HepG2 (cell line): ENCODE measurements around the gene VAC14. TPM values are rescaled to one million over a fixed set of nuclear protein-coding genes. Genes with fewer than 3 reads are reported as not detected.

Experiments used
- ADNP ChIP-seq: sonication (generic); formaldehyde crosslinking; IDR thresholded peaks from 2 replicates; pipeline ENCODE4 v1.4.0; 2020; ENCODE audit warnings: missing genetic modification reagents
- ATF3 ChIP-seq: sonication (generic); formaldehyde crosslinking; IDR thresholded peaks from 2 replicates; pipeline ENCODE4 v1.4.0; 2020; ENCODE audit warnings: missing genetic modification reagents
- CEBPZ ChIP-seq: IDR thresholded peaks from 2 replicates; pipeline ENCODE4 v1.6.1; 2012; ENCODE audit warnings: low read length, improper control_type of control experiment
- HOMEZ ChIP-seq: IDR thresholded peaks from 2 replicates; pipeline ENCODE4 v1.6.1; 2016; ENCODE audit warnings: low read depth
- ISX ChIP-seq: sonication (generic); formaldehyde crosslinking; conservative IDR thresholded peaks from 2 replicates; pipeline ENCODE4 v1.5.0; 2020; ENCODE audit warnings: missing genetic modification reagents
- MIXL1 ChIP-seq: IDR thresholded peaks from 2 replicates; pipeline ENCODE4 v1.6.1; 2016
- PHF21A ChIP-seq: sonication (generic); formaldehyde crosslinking; IDR thresholded peaks from 2 replicates; pipeline ENCODE4 v1.5.0; 2020; ENCODE audit warnings: mild to moderate bottlenecking, missing genetic modification reagents
- SIN3A ChIP-seq: IDR thresholded peaks from 2 replicates; pipeline ENCODE4 v1.6.1; 2011; ENCODE audit warnings: low read depth, mild to moderate bottlenecking, control low read depth, low read length, borderline replicate concordance
- THAP11 ChIP-seq: IDR thresholded peaks from 2 replicates; pipeline ENCODE4 v1.6.1; 2016; ENCODE audit warnings: missing biosample characterization, missing genetic modification reagents
- THYN1 ChIP-seq: sonication (generic); formaldehyde crosslinking; IDR thresholded peaks from 2 replicates; pipeline ENCODE4 v1.8.1; 2023; ENCODE audit warnings: low read depth, mild to moderate bottlenecking, moderate library complexity, missing genetic modification reagents, borderline replicate concordance
- UBTF ChIP-seq: sonication (generic); formaldehyde crosslinking; IDR thresholded peaks from 2 replicates; pipeline ENCODE4 v1.4.0; 2020; ENCODE audit warnings: mild to moderate bottlenecking, missing genetic modification reagents
- ZNF12 ChIP-seq: sonication (generic); formaldehyde crosslinking; IDR thresholded peaks from 2 replicates; pipeline ENCODE4 v1.5.0; 2020; ENCODE audit warnings: missing genetic modification reagents
- ZNF136 ChIP-seq: sonication (generic); formaldehyde crosslinking; IDR thresholded peaks from 2 replicates; pipeline ENCODE4 v1.8.1; 2022; ENCODE audit warnings: low read depth, mild to moderate bottlenecking, moderate library complexity, missing genetic modification reagents
- ZNF33A ChIP-seq: sonication (generic); formaldehyde crosslinking; IDR thresholded peaks from 2 replicates; pipeline ENCODE4 v1.5.1; 2020; ENCODE audit warnings: missing genetic modification reagents, mild to moderate bottlenecking, moderate library complexity, borderline replicate concordance
- ZNF788 ChIP-seq: sonication (generic); formaldehyde crosslinking; IDR thresholded peaks from 2 replicates; pipeline ENCODE4 v1.5.0; 2020; ENCODE audit warnings: mild to moderate bottlenecking, missing genetic modification reagents, borderline replicate concordance
- polyA plus RNA-seq, 8 experiments: library from polyadenylated mRNA; depleted of rRNA in 3 of 8; stranded (reverse) in 7 of 8; unstranded in 1 of 8; fragments of >200 nt; fragmentation: Illumina TruSeq in 4 of 8; extraction: Trizol in 4 of 8; gene quantifications; 2 replicates each; pipeline versions ENCODE4 v1.2.1 to v1.2.3, GENCODE V29; 2011 to 2016; ENCODE audit warnings: low read depth in 4 of 8, missing spikeins in 1 of 8, mixed read lengths in 1 of 8; ENCODE audit not compliant: insufficient read depth in 1 of 8
- total RNA-seq, 5 experiments: library from RNA; depleted of rRNA; stranded (reverse); fragments of >200 nt; fragmentation: Illumina TruSeq; extraction: Trizol; gene quantifications; 2 replicates each; pipeline ENCODE4 v1.2.3, GENCODE V29; 2016; ENCODE audit warnings: low read depth in 1 of 5
- TF ChIP-seq, protein P1 (sequence below): sonication (generic); formaldehyde crosslinking; conservative IDR thresholded peaks from 2 replicates; pipeline ENCODE4 v1.4.0; 2020; ENCODE audit warnings: missing genetic modification reagents
- TF ChIP-seq, protein P2 (sequence below): sonication (generic); formaldehyde crosslinking; IDR thresholded peaks from 2 replicates; pipeline ENCODE4 v1.5.1; 2020; ENCODE audit warnings: missing genetic modification reagents, mild to moderate bottlenecking, borderline replicate concordance
- TF ChIP-seq, protein P3 (sequence below): fragments of 450-650 bp; IDR thresholded peaks from 2 replicates; pipeline ENCODE4 v1.6.1; 2017
- TF ChIP-seq, protein P4 (sequence below): sonication (generic); formaldehyde crosslinking; IDR thresholded peaks from 2 replicates; pipeline ENCODE4 v1.8.1; 2023; ENCODE audit warnings: mild to moderate bottlenecking, missing genetic modification reagents, borderline replicate concordance

Gene VAC14
- total and polyA plus RNA-seq, 2 of the 13 experiments (the other 11 are each of a cell fraction or from before 2014, with no cell fraction given), result 23.5 to 24.6 TPM

- no peak for TF ChIP-seq HOMEZ
- no peak for TF ChIP-seq ZNF33A (CRISPR knock-in tag)
- TF ChIP-seq, protein P1, sequence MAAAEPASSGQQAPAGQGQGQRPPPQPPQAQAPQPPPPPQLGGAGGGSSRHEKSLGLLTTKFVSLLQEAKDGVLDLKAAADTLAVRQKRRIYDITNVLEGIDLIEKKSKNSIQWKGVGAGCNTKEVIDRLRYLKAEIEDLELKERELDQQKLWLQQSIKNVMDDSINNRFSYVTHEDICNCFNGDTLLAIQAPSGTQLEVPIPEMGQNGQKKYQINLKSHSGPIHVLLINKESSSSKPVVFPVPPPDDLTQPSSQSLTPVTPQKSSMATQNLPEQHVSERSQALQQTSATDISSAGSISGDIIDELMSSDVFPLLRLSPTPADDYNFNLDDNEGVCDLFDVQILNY (CRISPR knock-in tag), result no peak
- TF ChIP-seq, protein P2, sequence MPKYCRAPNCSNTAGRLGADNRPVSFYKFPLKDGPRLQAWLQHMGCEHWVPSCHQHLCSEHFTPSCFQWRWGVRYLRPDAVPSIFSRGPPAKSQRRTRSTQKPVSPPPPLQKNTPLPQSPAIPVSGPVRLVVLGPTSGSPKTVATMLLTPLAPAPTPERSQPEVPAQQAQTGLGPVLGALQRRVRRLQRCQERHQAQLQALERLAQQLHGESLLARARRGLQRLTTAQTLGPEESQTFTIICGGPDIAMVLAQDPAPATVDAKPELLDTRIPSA (CRISPR knock-in tag), result 0 out of 2 replicates have a peak, but pooled peaks have one; percentile 29
- TF ChIP-seq ATF3 (CRISPR knock-in tag), result no peak
- TF ChIP-seq MIXL1 (CRISPR knock-in tag), result no peak
- TF ChIP-seq PHF21A (CRISPR knock-in tag), result 0 out of 2 replicates have a peak, but pooled peaks have one; percentile 46
- TF ChIP-seq, protein P3, sequence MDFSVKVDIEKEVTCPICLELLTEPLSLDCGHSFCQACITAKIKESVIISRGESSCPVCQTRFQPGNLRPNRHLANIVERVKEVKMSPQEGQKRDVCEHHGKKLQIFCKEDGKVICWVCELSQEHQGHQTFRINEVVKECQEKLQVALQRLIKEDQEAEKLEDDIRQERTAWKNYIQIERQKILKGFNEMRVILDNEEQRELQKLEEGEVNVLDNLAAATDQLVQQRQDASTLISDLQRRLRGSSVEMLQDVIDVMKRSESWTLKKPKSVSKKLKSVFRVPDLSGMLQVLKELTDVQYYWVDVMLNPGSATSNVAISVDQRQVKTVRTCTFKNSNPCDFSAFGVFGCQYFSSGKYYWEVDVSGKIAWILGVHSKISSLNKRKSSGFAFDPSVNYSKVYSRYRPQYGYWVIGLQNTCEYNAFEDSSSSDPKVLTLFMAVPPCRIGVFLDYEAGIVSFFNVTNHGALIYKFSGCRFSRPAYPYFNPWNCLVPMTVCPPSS, result no peak
- TF ChIP-seq UBTF, result peak; percentile 54; the same call in 1 of the 2 replicates
- TF ChIP-seq SIN3A, result no peak
- no peak for TF ChIP-seq THYN1
- TF ChIP-seq ZNF12 (CRISPR knock-in tag), result no peak
- TF ChIP-seq, protein P4, sequence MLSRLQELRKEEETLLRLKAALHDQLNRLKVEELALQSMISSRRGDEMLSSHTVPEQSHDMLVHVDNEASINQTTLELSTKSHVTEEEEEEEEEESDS (CRISPR knock-in tag), result no peak
- no peak for TF ChIP-seq THAP11
- 0 out of 2 replicates have a peak, but pooled peaks have one; percentile 2 for TF ChIP-seq ZNF788
- TF ChIP-seq ZNF136, result no peak
- TF ChIP-seq ADNP (CRISPR knock-in tag), result no peak
- no peak for TF ChIP-seq ISX
- no peak for TF ChIP-seq CEBPZ
Measured at GRCh38 chr16:70703835-70704381, 97.0 kb downstream of the VAC14 start (continued).
